Astrocyte of the cerebellum (primary cell): ENCODE data around the gene BNC1.

Source experiments
- DNase-seq: peaks from one replicate; pipeline ENCODE4 v3.0.0-alpha.2; 2011; ENCODE audit warnings: low read depth
- H3K4me3 ChIP-seq: 2 replicates; pipeline ENCODE4 v1.5.1; 2011; ENCODE audit warnings: mild to moderate bottlenecking, low read depth, low read length, moderate library complexity
- in situ Hi-C: cut with HindIII; loops from 2 replicates; pipeline ENCODE4 v1.10.0; 2017; ENCODE audit warnings: low sequenced_read_pairs
- TF ChIP-seq, protein P1 (sequence below): IDR thresholded peaks from 2 replicates; pipeline ENCODE4 v1.5.1; 2012; ENCODE audit warnings: low read length, low read depth, moderate library complexity, mild to moderate bottlenecking; ENCODE audit errors: missing control alignments

The BNC1 gene

DNA sequence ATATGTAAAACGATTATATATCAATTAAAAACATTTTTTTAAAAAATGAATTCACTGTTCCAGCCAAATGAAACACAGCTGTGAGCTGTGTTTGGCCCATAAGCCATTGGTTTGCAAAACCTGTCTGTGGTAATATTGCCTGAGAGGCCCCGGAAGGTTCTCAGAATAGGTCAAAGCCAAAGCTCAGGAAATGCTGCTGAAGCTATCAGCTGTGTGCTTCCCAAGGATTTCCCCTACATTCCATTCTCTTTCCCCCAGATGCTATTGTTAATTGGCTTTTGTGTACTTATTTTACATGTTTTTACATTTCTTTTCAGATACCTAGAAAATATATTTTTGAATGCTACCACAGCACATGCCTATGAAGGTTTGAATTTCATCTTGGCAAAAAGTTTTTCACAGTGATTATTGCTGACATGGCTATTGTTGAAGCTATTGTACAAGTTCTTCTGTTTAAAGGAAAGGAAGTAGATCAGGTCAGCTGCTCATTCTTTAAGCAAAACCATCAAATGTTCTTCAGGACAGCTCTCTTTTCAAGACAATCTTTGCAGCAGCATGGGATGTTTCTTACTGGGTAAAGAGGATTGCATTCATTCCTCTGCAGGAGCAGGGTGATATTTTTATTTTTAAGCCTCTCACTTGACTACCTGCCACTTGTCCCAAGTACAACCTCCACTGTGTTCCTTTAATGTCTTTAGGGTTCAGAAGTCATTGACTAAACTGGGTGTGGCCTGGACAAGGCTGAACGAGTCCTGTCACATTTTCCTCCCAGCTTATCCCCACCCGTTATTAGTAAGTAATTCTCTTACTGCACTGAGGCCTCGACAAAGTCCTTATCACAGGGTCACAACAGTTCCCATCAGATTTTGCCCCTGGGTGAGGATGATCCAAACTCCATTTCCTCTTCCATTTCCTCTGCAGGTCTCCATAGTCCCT is 26.3 kb upstream of the BNC1 start:
- TF ChIP-seq, protein P1, sequence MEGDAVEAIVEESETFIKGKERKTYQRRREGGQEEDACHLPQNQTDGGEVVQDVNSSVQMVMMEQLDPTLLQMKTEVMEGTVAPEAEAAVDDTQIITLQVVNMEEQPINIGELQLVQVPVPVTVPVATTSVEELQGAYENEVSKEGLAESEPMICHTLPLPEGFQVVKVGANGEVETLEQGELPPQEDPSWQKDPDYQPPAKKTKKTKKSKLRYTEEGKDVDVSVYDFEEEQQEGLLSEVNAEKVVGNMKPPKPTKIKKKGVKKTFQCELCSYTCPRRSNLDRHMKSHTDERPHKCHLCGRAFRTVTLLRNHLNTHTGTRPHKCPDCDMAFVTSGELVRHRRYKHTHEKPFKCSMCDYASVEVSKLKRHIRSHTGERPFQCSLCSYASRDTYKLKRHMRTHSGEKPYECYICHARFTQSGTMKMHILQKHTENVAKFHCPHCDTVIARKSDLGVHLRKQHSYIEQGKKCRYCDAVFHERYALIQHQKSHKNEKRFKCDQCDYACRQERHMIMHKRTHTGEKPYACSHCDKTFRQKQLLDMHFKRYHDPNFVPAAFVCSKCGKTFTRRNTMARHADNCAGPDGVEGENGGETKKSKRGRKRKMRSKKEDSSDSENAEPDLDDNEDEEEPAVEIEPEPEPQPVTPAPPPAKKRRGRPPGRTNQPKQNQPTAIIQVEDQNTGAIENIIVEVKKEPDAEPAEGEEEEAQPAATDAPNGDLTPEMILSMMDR, result no peak
- no peak overlapping the region for H3K4me3 ChIP-seq
- DNase-seq, result no peak
- in situ Hi-C loops, result no loop called here

DNA sequence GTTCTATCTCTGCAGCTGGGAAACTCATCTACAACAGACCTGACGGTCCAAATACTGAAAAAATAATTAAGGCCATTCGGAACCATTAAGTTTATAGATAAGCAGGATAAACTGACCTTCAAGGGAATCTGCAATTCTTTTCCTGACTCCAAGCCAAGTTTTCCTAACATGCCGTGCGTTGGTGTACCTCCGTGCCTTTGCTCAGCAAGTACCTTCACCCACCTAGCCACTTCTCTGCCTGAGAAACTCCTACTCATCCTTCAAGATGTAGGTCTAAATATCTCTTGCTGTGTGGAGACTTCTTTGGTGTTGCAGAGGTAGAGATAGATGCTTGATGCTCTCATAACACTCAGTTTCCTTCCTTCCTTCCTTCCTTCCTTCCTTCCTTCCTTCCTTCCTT is 24.2 kb upstream of the BNC1 start:
- H3K4me3 ChIP-seq, result no peak overlapping the region
- no peak for DNase-seq
- in situ Hi-C loops, result no loop called here
- TF ChIP-seq, protein P1, result no peak

DNA sequence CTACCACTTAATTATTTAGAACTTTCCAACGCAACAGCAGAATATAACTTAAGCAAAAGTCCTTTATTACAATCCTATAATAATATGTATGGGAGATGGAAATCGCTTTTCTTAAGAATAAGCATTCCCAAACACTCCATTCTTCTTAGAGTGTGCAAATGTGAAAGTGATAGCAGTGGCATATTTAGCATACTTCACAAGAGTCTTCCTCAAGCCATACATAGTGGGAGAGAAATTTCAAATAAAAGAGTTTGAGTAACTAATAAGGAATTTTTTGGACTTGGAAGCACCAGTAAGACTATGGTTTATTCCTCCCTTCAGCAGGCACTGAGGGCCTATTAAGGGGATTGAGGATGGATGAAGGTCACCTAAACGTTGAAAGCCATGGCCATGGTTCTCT is 22.1 kb upstream of the BNC1 start:
- no peak for DNase-seq
- H3K4me3 ChIP-seq, result no peak overlapping the region
- in situ Hi-C loops, result no loop called here
- TF ChIP-seq, protein P1, result no peak

DNA sequence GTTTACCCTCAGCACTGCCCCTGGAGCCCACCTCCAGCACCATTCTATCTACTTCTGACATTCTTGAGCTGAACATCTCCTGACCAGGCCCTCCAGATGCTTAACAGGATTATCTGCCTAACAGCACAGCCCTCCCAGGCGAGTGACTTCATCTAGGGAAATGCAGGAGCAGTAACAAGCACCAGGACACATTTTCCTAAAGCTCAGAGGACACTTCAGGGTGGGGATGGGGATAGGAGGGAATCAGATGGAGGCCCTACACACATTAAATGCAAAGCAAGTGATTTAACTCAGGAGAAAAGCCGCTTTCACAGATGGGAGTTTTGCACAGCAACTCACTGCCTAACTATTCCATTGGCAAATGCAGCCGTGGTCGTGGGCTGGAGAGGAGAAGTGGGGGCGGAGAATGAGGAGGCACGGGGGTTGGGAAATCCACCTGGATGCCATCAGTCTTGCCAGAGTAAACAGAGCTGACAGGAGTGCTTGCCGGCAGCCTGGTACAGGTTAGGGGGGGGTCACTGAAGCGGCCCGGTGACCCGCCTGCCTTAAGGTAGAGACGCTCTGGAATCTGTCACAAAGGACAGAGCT is 21.3 kb upstream of the BNC1 start:
- in situ Hi-C loops, result no loop called here

DNA sequence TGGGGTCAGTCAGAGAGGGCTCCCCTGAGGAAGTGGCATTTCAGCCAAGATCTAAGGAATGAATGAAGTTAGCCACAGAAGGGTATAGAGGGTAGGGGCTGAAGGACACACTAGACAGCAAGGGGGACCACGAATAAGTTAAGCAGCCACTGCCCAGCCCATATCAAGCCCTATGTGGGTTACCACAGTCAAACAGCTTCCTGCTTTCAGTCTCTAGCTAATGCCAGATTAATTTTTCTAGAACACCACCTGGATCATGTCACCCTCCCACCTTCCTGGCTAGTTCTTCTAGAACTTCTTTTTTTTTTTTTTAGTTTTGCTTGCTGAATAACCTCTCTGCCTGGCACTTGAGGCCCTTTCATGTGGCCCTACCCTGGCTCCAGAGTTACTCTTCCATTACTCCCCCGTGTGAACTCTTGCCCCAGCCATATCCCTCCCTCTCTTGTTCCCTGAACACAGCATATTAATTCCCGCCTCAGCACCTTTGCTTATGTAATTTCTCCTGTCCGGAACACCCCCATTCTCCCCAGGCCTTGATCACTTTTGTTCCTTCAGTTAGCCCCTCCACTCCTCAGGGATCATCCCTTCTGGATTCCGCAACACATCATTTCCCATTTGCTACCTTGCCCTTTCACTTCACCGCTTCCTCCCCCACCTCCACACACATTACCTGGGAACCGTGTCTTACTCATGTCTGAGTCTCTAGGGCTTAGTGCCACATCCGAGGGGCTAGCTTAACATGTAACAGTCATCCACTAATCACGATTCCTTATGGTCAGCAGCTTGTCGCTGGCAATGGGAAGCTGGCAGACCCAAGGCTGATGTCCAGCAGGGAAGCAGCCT is 20.6 kb upstream of the BNC1 start:
- no peak overlapping the region for H3K4me3 ChIP-seq
- TF ChIP-seq, protein P1, result no peak
- DNase-seq, result no peak
- in situ Hi-C loops, result no loop called here

More for the DNA sequence above, 21.3 kb upstream of the BNC1 start:
- DNase-seq, result no peak
- TF ChIP-seq, protein P1, result no peak
- H3K4me3 ChIP-seq, result no peak overlapping the region

DNA sequence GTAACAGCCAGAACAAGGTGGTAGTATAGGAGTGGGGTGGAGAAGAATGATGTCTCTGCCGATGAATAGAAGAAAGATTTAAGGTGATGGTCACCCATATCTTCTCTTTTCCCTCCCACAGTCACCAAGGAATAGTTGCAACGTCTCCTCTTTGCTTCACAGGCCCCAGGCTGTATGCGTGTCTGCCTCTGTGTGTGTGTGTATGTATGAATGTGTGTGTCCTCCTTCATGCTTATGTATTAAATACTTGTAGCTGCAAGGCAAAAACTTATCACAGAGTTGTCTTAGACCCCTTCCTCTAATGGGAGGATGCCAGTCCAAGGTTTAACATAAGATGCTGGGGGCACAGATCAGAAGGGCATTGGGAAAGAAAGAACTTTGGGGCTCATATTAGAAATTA is 19.1 kb upstream of the BNC1 start:
- in situ Hi-C loops, result no loop called here
- no peak for DNase-seq
- TF ChIP-seq, protein P1, result no peak
- H3K4me3 ChIP-seq, result no peak overlapping the region
